HepG2 (cell line): Measurements from ENCODE around the gene NOB1. TPM values are rescaled to one million over a fixed set of nuclear protein-coding genes. Genes with fewer than 3 reads are reported as not detected.
A peak's percentile ranks its signal among the peaks of the same experiment; 100 is the strongest.

ENCODE experiments used
- AHR ChIP-seq: IDR thresholded peaks from 2 replicates; pipeline ENCODE4 v1.6.1; 2018; ENCODE audit warnings: missing genetic modification reagents, missing compliant biosample characterization
- BATF2 ChIP-seq: sonication (generic); formaldehyde crosslinking; IDR thresholded peaks from 2 replicates; pipeline ENCODE4 v1.8.0; 2022; ENCODE audit warnings: mild to moderate bottlenecking, missing genetic modification reagents, moderate library complexity
- CEBPB ChIP-seq: IDR thresholded peaks from 2 replicates; pipeline ENCODE4 v1.6.1; 2011; ENCODE audit warnings: low read depth, low read length, improper control_type of control experiment, borderline replicate concordance
- CREM ChIP-seq, 2 experiments: sonication (generic) in 1 of 2; formaldehyde crosslinking in 1 of 2; IDR thresholded peaks; 2 replicates each; pipeline versions ENCODE4 v1.4.0 to v1.6.1; 2016 to 2020; ENCODE audit warnings: antibody characterized with exemption in 1 of 2, mild to moderate bottlenecking in 1 of 2, missing genetic modification reagents in 1 of 2
- ELF3 ChIP-seq: IDR thresholded peaks from 2 replicates; pipeline ENCODE4 v1.6.1; 2016; ENCODE audit warnings: missing genetic modification reagents, missing compliant biosample characterization
- FOXA3 ChIP-seq: IDR thresholded peaks from 2 replicates; pipeline ENCODE4 v1.6.1; 2016; ENCODE audit warnings: missing genetic modification reagents, missing compliant biosample characterization
- HNRNPLL ChIP-seq: fragments of 200-400 bp; formaldehyde crosslinking; IDR thresholded peaks from 2 replicates; pipeline ENCODE4 v1.6.1; 2017; ENCODE audit warnings: mild to moderate bottlenecking, low read depth, low read length; ENCODE audit not compliant: poor library complexity, severe bottlenecking
- ISL2 ChIP-seq: sonication (generic); formaldehyde crosslinking; IDR thresholded peaks from 2 replicates; pipeline ENCODE4 v1.5.0; 2020; ENCODE audit warnings: missing genetic modification reagents
- NFATC3 ChIP-seq: sonication (generic); formaldehyde crosslinking; IDR thresholded peaks from 2 replicates; pipeline ENCODE4 v1.5.1; 2020; ENCODE audit warnings: mild to moderate bottlenecking, missing genetic modification reagents
- NR2F2 ChIP-seq: IDR thresholded peaks from 2 replicates; pipeline ENCODE4 v1.6.1; 2012; ENCODE audit warnings: low read depth, inconsistent platforms, borderline replicate concordance
- NRL ChIP-seq: sonication (generic); formaldehyde crosslinking; IDR thresholded peaks from 2 replicates; pipeline ENCODE4 v1.5.0; 2020; ENCODE audit warnings: missing genetic modification reagents, mild to moderate bottlenecking, moderate library complexity, borderline replicate concordance
- PATZ1 ChIP-seq: sonication (generic); formaldehyde crosslinking; IDR thresholded peaks from 2 replicates; pipeline ENCODE4 v1.4.0; 2020; ENCODE audit warnings: missing genetic modification reagents
- POLR2G ChIP-seq: fragments of 200-400 bp; formaldehyde crosslinking; IDR thresholded peaks from 2 replicates; pipeline ENCODE4 v1.6.1; 2018; ENCODE audit warnings: mild to moderate bottlenecking, low read depth, low read length, moderate library complexity
- RBAK ChIP-seq: sonication (generic); formaldehyde crosslinking; IDR thresholded peaks from 2 replicates; pipeline ENCODE4 v1.5.1; 2020; ENCODE audit warnings: mild to moderate bottlenecking, missing genetic modification reagents
- SIN3A ChIP-seq: IDR thresholded peaks from 2 replicates; pipeline ENCODE4 v1.6.1; 2011; ENCODE audit warnings: low read depth, mild to moderate bottlenecking, control low read depth, low read length, borderline replicate concordance
- SIX1 ChIP-seq: sonication (generic); formaldehyde crosslinking; IDR thresholded peaks from 2 replicates; pipeline ENCODE4 v1.4.0; 2020; ENCODE audit warnings: missing genetic modification reagents, borderline replicate concordance
- TAF15 ChIP-seq: fragments of 200-400 bp; formaldehyde crosslinking; IDR thresholded peaks from one replicate; pipeline ENCODE4 v1.6.1; 2018; ENCODE audit warnings: mild to moderate bottlenecking, low read depth, low read length; ENCODE audit not compliant: poor library complexity, severe bottlenecking
- ZBTB26 ChIP-seq: IDR thresholded peaks from 2 replicates; pipeline ENCODE4 v1.6.1; 2016; ENCODE audit warnings: missing compliant biosample characterization, missing genetic modification reagents, borderline replicate concordance
- ZFY ChIP-seq: sonication (generic); formaldehyde crosslinking; IDR thresholded peaks from 2 replicates; pipeline ENCODE4 v1.4.0; 2020; ENCODE audit warnings: missing genetic modification reagents
- ZNF17 ChIP-seq: sonication (generic); formaldehyde crosslinking; IDR thresholded peaks from 2 replicates; pipeline ENCODE4 v1.5.0; 2020; ENCODE audit warnings: mild to moderate bottlenecking, missing genetic modification reagents
- ZNF274 ChIP-seq: sonication (generic); formaldehyde crosslinking; IDR thresholded peaks from 2 replicates; pipeline ENCODE4 v1.5.1; 2020; ENCODE audit warnings: mild to moderate bottlenecking, missing genetic modification reagents
- ZNF547 ChIP-seq: sonication (generic); formaldehyde crosslinking; IDR thresholded peaks from 2 replicates; pipeline ENCODE4 v1.5.1; 2020; ENCODE audit warnings: mild to moderate bottlenecking, missing genetic modification reagents
- ZNF549 ChIP-seq: sonication (generic); formaldehyde crosslinking; IDR thresholded peaks from 2 replicates; pipeline ENCODE4 v1.5.0; 2020; ENCODE audit warnings: missing genetic modification reagents
- ZNF652 ChIP-seq: IDR thresholded peaks from 2 replicates; pipeline ENCODE4 v1.6.1; 2016; ENCODE audit warnings: low read depth, borderline replicate concordance
- ZNF703 ChIP-seq: sonication (generic); formaldehyde crosslinking; IDR thresholded peaks from 2 replicates; pipeline ENCODE4 v1.5.1; 2020; ENCODE audit warnings: missing genetic modification reagents, mild to moderate bottlenecking, moderate library complexity, borderline replicate concordance
- ZNF709 ChIP-seq: sonication (generic); formaldehyde crosslinking; IDR thresholded peaks from 2 replicates; pipeline ENCODE4 v1.5.0; 2020; ENCODE audit warnings: mild to moderate bottlenecking, missing genetic modification reagents
- ZNF788 ChIP-seq: sonication (generic); formaldehyde crosslinking; IDR thresholded peaks from 2 replicates; pipeline ENCODE4 v1.5.0; 2020; ENCODE audit warnings: mild to moderate bottlenecking, missing genetic modification reagents, borderline replicate concordance
- polyA plus RNA-seq, 8 experiments: library from polyadenylated mRNA; depleted of rRNA in 3 of 8; stranded (reverse) in 7 of 8; unstranded in 1 of 8; fragments of >200 nt; fragmentation: Illumina TruSeq in 4 of 8; extraction: Trizol in 4 of 8; gene quantifications; 2 replicates each; pipeline versions ENCODE4 v1.2.1 to v1.2.3, GENCODE V29; 2011 to 2016; ENCODE audit warnings: low read depth in 4 of 8, missing spikeins in 1 of 8, mixed read lengths in 1 of 8; ENCODE audit not compliant: insufficient read depth in 1 of 8
- total RNA-seq, 5 experiments: library from RNA; depleted of rRNA; stranded (reverse); fragments of >200 nt; fragmentation: Illumina TruSeq; extraction: Trizol; gene quantifications; 2 replicates each; pipeline ENCODE4 v1.2.3, GENCODE V29; 2016; ENCODE audit warnings: low read depth in 1 of 5

The NOB1 gene
- total and polyA plus RNA-seq, 2 of the 13 experiments (the other 11 are each of a cell fraction or from before 2014, with no cell fraction given), result 47.1 to 162 TPM

GRCh38 chr16:69726313-69727060 lies 28.2 kb downstream of the NOB1 start, which contains the start of gene NQO1 (continued):
- TF ChIP-seq PATZ1 (CRISPR knock-in tag) (peak; percentile 45; the same call in 1 of the 2 replicates), ZNF652 (no peak), ZNF549 (CRISPR knock-in tag) (no peak), ZNF703 (CRISPR knock-in tag) (no peak), TAF15 (peak; percentile 81), NFATC3 (CRISPR knock-in tag) (no peak), AHR (CRISPR knock-in tag) (no peak), BATF2 (CRISPR knock-in tag) (no peak), HNRNPLL (peak; percentile 74), RBAK (CRISPR knock-in tag) (no peak), CREM (IDR thresholded peaks at IDR 0.05) (peak; percentile 57; the same call in 1 of the 2 replicates), CREM (CRISPR knock-in tag; IDR thresholded peaks at IDR 0.05) (no peak), ZNF788 (no peak), ZNF547 (CRISPR knock-in tag) (peak; percentile 37; the same call in 1 of the 2 replicates), SIN3A (peak; percentile 57; the same call in 1 of the 2 replicates), ZNF17 (no peak), ZNF274 (no peak), NR2F2 (no peak; the same call in 1 of the 2 replicates), ISL2 (CRISPR knock-in tag) (0 out of 2 replicates have a peak, but pooled peaks have one; percentile 52), ELF3 (peak; percentile 43), ZNF709 (0 out of 2 replicates have a peak, but pooled peaks have one; percentile 37), SIX1 (no peak), ZBTB26 (CRISPR knock-in tag) (peak; percentile 74; the same call in 1 of the 2 replicates), ZFY (CRISPR knock-in tag) (peak; percentile 70), CEBPB (no peak), FOXA3 (CRISPR knock-in tag) (peak; percentile 9; the same call in 1 of the 2 replicates), NRL (CRISPR knock-in tag) (peak; percentile 73; the same call in 1 of the 2 replicates), POLR2G (peak; percentile 99)
